ENCODE measurements around the gene RYR3.

Gene RYR3

GRCh38 chr15:33476076-33476475, 165.3 kb downstream of the RYR3 start:
- Histone ChIP-seq H4K8ac (ENCODE audit: low read depth, low read length) (no peak overlapping the region), H3K4me2 (ENCODE audit: low read length) (no peak overlapping the region)

GRCh38 chr15:33476908-33477307, 166.1 kb downstream of the RYR3 start:
- no peak overlapping the region for H3K4ac ChIP-seq (ENCODE audit: low read depth, low read length)
- H3K18ac ChIP-seq (ENCODE audit: low read length), result no peak overlapping the region
- H3K9ac ChIP-seq (ENCODE audit: low read length), result no peak overlapping the region
- no peak overlapping the region for H2BK12ac ChIP-seq (ENCODE audit: low read length)
- no peak overlapping the region for H2BK120ac ChIP-seq (ENCODE audit: insufficient read depth, low read length, poor library complexity)
- no peak overlapping the region for H4K91ac ChIP-seq (ENCODE audit: low read depth, low read length)
- H3K4me2 ChIP-seq (ENCODE audit: low read length), result no peak overlapping the region
- no peaks in the 10 kb centered on the region for H3K27me3 ChIP-seq (ENCODE audit: insufficient read depth, low read length)
- H3K79me1 ChIP-seq (ENCODE audit: low read length), result no peaks in the 10 kb centered on the region
- H3K9me3 ChIP-seq (ENCODE audit: insufficient read depth, low read depth, low read length), result peaks cover 2% of the 10 kb centered on the region
- no peaks in the 10 kb centered on the region for H3K4me1 ChIP-seq (ENCODE audit: control insufficient read depth in 1 of 2, insufficient read depth in 2 of 2, low read length in 2 of 2)
- H3K14ac ChIP-seq (ENCODE audit: low read length), result no peak overlapping the region
- H3K27ac ChIP-seq (ENCODE audit: low read depth, low read length), result no peak overlapping the region
- no CpG with 5 or more reads among the region's 2 CpGs for WGBS (ENCODE audit: extremely low coverage, insufficient coverage, insufficient read length)
- H3K36me3 ChIP-seq (ENCODE audit: control insufficient read depth in 1 of 2, insufficient read depth in 2 of 2, low read length in 2 of 2), result peaks cover 3% of the 10 kb centered on the region in 2 experiments
- H2AK5ac ChIP-seq (ENCODE audit: low read length), result no peak overlapping the region
- H2AFZ ChIP-seq (ENCODE audit: insufficient read depth, low read length, poor library complexity), result no peak overlapping the region
- H2BK5ac ChIP-seq (ENCODE audit: low read depth, low read length, poor library complexity), result no peak overlapping the region
- no peak overlapping the region for H4K8ac ChIP-seq (ENCODE audit: low read depth, low read length)
- no peak overlapping the region for H3K4me3 ChIP-seq (ENCODE audit: low read depth, low read length)
- no peak overlapping the region for H4K12ac ChIP-seq (ENCODE audit: low read depth, low read length)
- DNase-seq, result no peak
- H3K79me2 ChIP-seq (ENCODE audit: control insufficient read depth, insufficient read depth, low read length, poor library complexity), result no peaks in the 10 kb centered on the region
- H3K23ac ChIP-seq (ENCODE audit: low read length), result no peak overlapping the region

More at GRCh38 chr15:33476076-33476475, 165.3 kb downstream of the RYR3 start:
- H3K79me2 ChIP-seq (ENCODE audit: control insufficient read depth, insufficient read depth, low read length, poor library complexity), result no peaks in the 10 kb centered on the region
- H3K4me1 ChIP-seq (ENCODE audit: control insufficient read depth in 1 of 2, insufficient read depth in 2 of 2, low read length in 2 of 2), result no peaks in the 10 kb centered on the region
- no peaks in the 10 kb centered on the region for H3K79me1 ChIP-seq (ENCODE audit: low read length)
- no peak overlapping the region for H2BK120ac ChIP-seq (ENCODE audit: insufficient read depth, low read length, poor library complexity)
- no peak overlapping the region for H3K4me3 ChIP-seq (ENCODE audit: low read depth, low read length)
- no CpG with 5 or more reads among the region's 4 CpGs for WGBS (ENCODE audit: extremely low coverage, insufficient coverage, insufficient read length)
- no peak overlapping the region for H3K14ac ChIP-seq (ENCODE audit: low read length)
- H4K91ac ChIP-seq (ENCODE audit: low read depth, low read length), result no peak overlapping the region
- H3K4ac ChIP-seq (ENCODE audit: low read depth, low read length), result no peak overlapping the region
- H2BK12ac ChIP-seq (ENCODE audit: low read length), result no peak overlapping the region
- H3K27ac ChIP-seq (ENCODE audit: low read depth, low read length), result no peak overlapping the region
- H2BK5ac ChIP-seq (ENCODE audit: low read depth, low read length, poor library complexity), result no peak overlapping the region
- H3K36me3 ChIP-seq (ENCODE audit: control insufficient read depth in 1 of 2, insufficient read depth in 2 of 2, low read length in 2 of 2), result peaks cover 3% of the 10 kb centered on the region in 2 experiments
- no peak overlapping the region for H2AFZ ChIP-seq (ENCODE audit: insufficient read depth, low read length, poor library complexity)
- H3K27me3 ChIP-seq (ENCODE audit: insufficient read depth, low read length), result no peaks in the 10 kb centered on the region
- no peak overlapping the region for H3K18ac ChIP-seq (ENCODE audit: low read length)
- DNase-seq, result peak in 1 of 2 donors; percentile 6
- H3K9me3 ChIP-seq (ENCODE audit: insufficient read depth, low read depth, low read length), result peaks cover 2% of the 10 kb centered on the region
- no peak overlapping the region for H2AK5ac ChIP-seq (ENCODE audit: low read length)
- no peak overlapping the region for H3K9ac ChIP-seq (ENCODE audit: low read length)
- H4K12ac ChIP-seq (ENCODE audit: low read depth, low read length), result no peak overlapping the region
- no peak overlapping the region for H3K23ac ChIP-seq (ENCODE audit: low read length)

- DNase-seq, result no peak
- Histone ChIP-seq H4K8ac (ENCODE audit: low read depth, low read length) (no peak overlapping the region), H3K79me1 (ENCODE audit: low read length) (no peaks in the 10 kb centered on the region), H2AFZ (ENCODE audit: insufficient read depth, low read length, poor library complexity) (no peak overlapping the region), H3K27me3 (ENCODE audit: insufficient read depth, low read length) (no peaks in the 10 kb centered on the region), H4K91ac (ENCODE audit: low read depth, low read length) (no peak overlapping the region), H3K9me3 (ENCODE audit: insufficient read depth, low read depth, low read length) (no peaks in the 10 kb centered on the region), H2BK120ac (ENCODE audit: insufficient read depth, low read length, poor library complexity) (no peak overlapping the region), H4K12ac (ENCODE audit: low read depth, low read length) (no peak overlapping the region), H3K4ac (ENCODE audit: low read depth, low read length) (no peak overlapping the region), H3K9ac (ENCODE audit: low read length) (no peak overlapping the region), H3K18ac (ENCODE audit: low read length) (no peak overlapping the region), H2AK5ac (ENCODE audit: low read length) (no peak overlapping the region), H3K4me2 (ENCODE audit: low read length) (no peak overlapping the region), H2BK12ac (ENCODE audit: low read length) (no peak overlapping the region), H3K14ac (ENCODE audit: low read length) (no peak overlapping the region), H3K4me3 (ENCODE audit: low read depth, low read length) (no peak overlapping the region), H3K27ac (ENCODE audit: low read depth, low read length) (no peak overlapping the region), H3K23ac (ENCODE audit: low read length) (no peak overlapping the region), H3K36me3 (ENCODE audit: control insufficient read depth in 1 of 2, insufficient read depth in 2 of 2, low read length in 2 of 2) (no peaks in the 10 kb centered on the region), H3K4me1 (ENCODE audit: control insufficient read depth in 1 of 2, insufficient read depth in 2 of 2, low read length in 2 of 2) (peaks cover 0 to 2% of the 10 kb centered on the region in 2 experiments), H2BK5ac (ENCODE audit: low read depth, low read length, poor library complexity) (no peak overlapping the region), H3K79me2 (ENCODE audit: control insufficient read depth, insufficient read depth, low read length, poor library complexity) (no peaks in the 10 kb centered on the region)
- no CpG with 5 or more reads among the region's 3 CpGs for WGBS (ENCODE audit: extremely low coverage, insufficient coverage, insufficient read length)
Measured at GRCh38 chr15:33489335-33489734, 178.6 kb downstream of the RYR3 start.

- no peak overlapping the region for H2BK5ac ChIP-seq (ENCODE audit: low read depth, low read length, poor library complexity)
- no peak overlapping the region for H2BK120ac ChIP-seq (ENCODE audit: insufficient read depth, low read length, poor library complexity)
- peaks cover 0 to 2% of the 10 kb centered on the region in 2 experiments for H3K4me1 ChIP-seq (ENCODE audit: control insufficient read depth in 1 of 2, insufficient read depth in 2 of 2, low read length in 2 of 2)
- no peak overlapping the region for H3K14ac ChIP-seq (ENCODE audit: low read length)
- H4K12ac ChIP-seq (ENCODE audit: low read depth, low read length), result no peak overlapping the region
- H3K36me3 ChIP-seq (ENCODE audit: control insufficient read depth in 1 of 2, insufficient read depth in 2 of 2, low read length in 2 of 2), result no peaks in the 10 kb centered on the region
- H3K79me1 ChIP-seq (ENCODE audit: low read length), result no peaks in the 10 kb centered on the region
- no peak overlapping the region for H3K4me2 ChIP-seq (ENCODE audit: low read length)
- WGBS (ENCODE audit: extremely low coverage, insufficient coverage, insufficient read length), result no CpG with 5 or more reads among the region's 1 CpG
- no peak overlapping the region for H2BK12ac ChIP-seq (ENCODE audit: low read length)
- H3K9me3 ChIP-seq (ENCODE audit: insufficient read depth, low read depth, low read length), result no peaks in the 10 kb centered on the region
- no peaks in the 10 kb centered on the region for H3K79me2 ChIP-seq (ENCODE audit: control insufficient read depth, insufficient read depth, low read length, poor library complexity)
- no peak overlapping the region for H3K9ac ChIP-seq (ENCODE audit: low read length)
- no peak overlapping the region for H4K8ac ChIP-seq (ENCODE audit: low read depth, low read length)
- no peak overlapping the region for H3K18ac ChIP-seq (ENCODE audit: low read length)
- H3K27ac ChIP-seq (ENCODE audit: low read depth, low read length), result no peak overlapping the region
- no peak overlapping the region for H3K4me3 ChIP-seq (ENCODE audit: low read depth, low read length)
- no peak overlapping the region for H3K23ac ChIP-seq (ENCODE audit: low read length)
- no peak overlapping the region for H4K91ac ChIP-seq (ENCODE audit: low read depth, low read length)
- DNase-seq, result no peak
- no peaks in the 10 kb centered on the region for H3K27me3 ChIP-seq (ENCODE audit: insufficient read depth, low read length)
- H2AFZ ChIP-seq (ENCODE audit: insufficient read depth, low read length, poor library complexity), result no peak overlapping the region
- no peak overlapping the region for H2AK5ac ChIP-seq (ENCODE audit: low read length)
- H3K4ac ChIP-seq (ENCODE audit: low read depth, low read length), result no peak overlapping the region
Measured at GRCh38 chr15:33490703-33491102, 179.9 kb downstream of the RYR3 start.
